HepG2 (cell line): ENCODE measurements around the gene BCL11B. TPM values are rescaled to one million over a fixed set of nuclear protein-coding genes. Genes with fewer than 3 reads are reported as not detected.

Source experiments
- ATF1 ChIP-seq: IDR thresholded peaks from 2 replicates; pipeline ENCODE4 v1.6.1; 2016; ENCODE audit warnings: mild to moderate bottlenecking, control low read depth
- GPN1 ChIP-seq: sonication (generic); formaldehyde crosslinking; IDR thresholded peaks from 2 replicates; pipeline ENCODE4 v1.5.1; 2020; ENCODE audit warnings: missing genetic modification reagents, borderline replicate concordance
- NFIC ChIP-seq: IDR thresholded peaks from 2 replicates; pipeline ENCODE4 v1.6.1; 2012; ENCODE audit warnings: mild to moderate bottlenecking, low read length, inconsistent platforms
- NR2F1 ChIP-seq, 2 experiments: fragments of 450-650 bp in 1 of 2; formaldehyde crosslinking in 1 of 2; IDR thresholded peaks; 2 replicates each; pipeline versions ENCODE4 v1.5.0 to v1.6.1; 2016 to 2020; ENCODE audit warnings: mild to moderate bottlenecking in 1 of 2, missing compliant biosample characterization in 1 of 2, missing genetic modification reagents in 1 of 2, moderate library complexity in 1 of 2
- SATB2 ChIP-seq: sonication (generic); formaldehyde crosslinking; IDR thresholded peaks from 2 replicates; pipeline ENCODE4 v1.5.0; 2020; ENCODE audit warnings: missing genetic modification reagents
- ZBTB34 ChIP-seq: sonication (generic); formaldehyde crosslinking; IDR thresholded peaks from 2 replicates; pipeline ENCODE4 v1.8.0; 2022; ENCODE audit warnings: mild to moderate bottlenecking, missing genetic modification reagents
- ZBTB4 ChIP-seq: sonication (generic); formaldehyde crosslinking; IDR thresholded peaks from 2 replicates; pipeline ENCODE4 v1.4.0; 2020; ENCODE audit warnings: missing genetic modification reagents, mild to moderate bottlenecking, borderline replicate concordance
- ZNF124 ChIP-seq: sonication (generic); formaldehyde crosslinking; IDR thresholded peaks from 2 replicates; pipeline ENCODE4 v1.4.0; 2020; ENCODE audit warnings: missing genetic modification reagents
- ZNF230 ChIP-seq: sonication (generic); formaldehyde crosslinking; IDR thresholded peaks from 2 replicates; pipeline ENCODE4 v1.4.0; 2020; ENCODE audit warnings: mild to moderate bottlenecking, missing genetic modification reagents
- ZNF432 ChIP-seq: sonication (generic); formaldehyde crosslinking; IDR thresholded peaks from 2 replicates; pipeline ENCODE4 v1.5.0; 2020; ENCODE audit warnings: missing genetic modification reagents, mild to moderate bottlenecking, borderline replicate concordance
- ZNF639 ChIP-seq: conservative IDR thresholded peaks from 2 replicates; pipeline ENCODE4 v1.6.1; 2018; ENCODE audit warnings: missing genetic modification reagents
- ZNF672 ChIP-seq: sonication (generic); formaldehyde crosslinking; IDR thresholded peaks from 2 replicates; pipeline ENCODE4 v1.8.1; 2022; ENCODE audit warnings: missing genetic modification reagents
- polyA plus RNA-seq, 8 experiments: library from polyadenylated mRNA; depleted of rRNA in 3 of 8; stranded (reverse) in 7 of 8; unstranded in 1 of 8; fragments of >200 nt; fragmentation: Illumina TruSeq in 4 of 8; extraction: Trizol in 4 of 8; gene quantifications; 2 replicates each; pipeline versions ENCODE4 v1.2.1 to v1.2.3, GENCODE V29; 2011 to 2016; ENCODE audit warnings: low read depth in 4 of 8, missing spikeins in 1 of 8, mixed read lengths in 1 of 8; ENCODE audit not compliant: insufficient read depth in 1 of 8
- total RNA-seq, 5 experiments: library from RNA; depleted of rRNA; stranded (reverse); fragments of >200 nt; fragmentation: Illumina TruSeq; extraction: Trizol; gene quantifications; 2 replicates each; pipeline ENCODE4 v1.2.3, GENCODE V29; 2016; ENCODE audit warnings: low read depth in 1 of 5
- TF ChIP-seq, protein P1 (sequence below): sonication (generic); formaldehyde crosslinking; IDR thresholded peaks from 2 replicates; pipeline ENCODE4 v1.4.0; 2020; ENCODE audit warnings: missing genetic modification reagents

BCL11B gene
- total and polyA plus RNA-seq, 2 of the 13 experiments (the other 11 are each of a cell fraction or from before 2014, with no cell fraction given), result not detected

DNA sequence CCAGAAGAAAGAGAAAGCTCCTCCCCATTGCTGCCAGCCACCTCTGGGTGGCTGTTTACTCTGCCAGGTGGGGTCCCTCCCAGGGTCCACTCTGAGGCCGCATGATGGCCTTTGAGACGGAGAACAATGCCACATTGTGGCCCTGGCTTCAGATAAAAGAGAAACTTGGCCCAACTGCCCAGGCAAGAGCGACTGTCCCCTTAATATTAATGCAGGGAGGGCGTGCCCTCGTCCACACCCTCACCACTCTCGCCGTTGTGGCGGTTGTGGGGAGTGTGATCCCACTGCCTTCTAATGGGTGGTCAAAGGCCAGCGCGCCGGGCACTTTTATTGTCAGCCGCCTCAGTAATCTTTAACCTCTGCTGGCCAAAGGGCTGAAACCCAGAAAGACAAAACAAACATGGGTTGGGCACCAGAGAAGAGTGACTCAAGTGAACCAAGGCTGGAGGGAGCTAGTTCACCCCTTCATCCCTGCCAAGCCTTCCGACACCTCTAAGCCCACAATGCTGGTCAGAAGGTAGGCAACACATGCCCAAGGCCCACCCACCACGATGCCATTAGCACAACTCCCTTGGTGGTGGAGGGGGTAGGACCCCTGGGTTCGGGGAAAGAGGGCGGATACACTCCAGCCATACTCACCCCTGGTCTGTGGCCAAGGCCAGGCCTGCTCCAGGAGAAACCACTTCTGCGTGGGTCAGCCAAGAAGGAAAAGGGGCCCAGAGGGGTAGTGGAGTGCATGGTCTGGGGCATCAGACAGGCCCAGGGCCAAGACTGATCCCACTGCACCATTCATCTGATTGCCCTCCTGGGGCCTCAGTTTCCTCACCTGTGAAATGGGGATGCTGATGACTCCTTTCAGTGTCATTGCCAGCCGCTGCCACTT, 44.5 kb upstream of the BCL11B start (continued):
- no peak for TF ChIP-seq GPN1 (CRISPR knock-in tag)
- no peak for TF ChIP-seq ZNF124 (CRISPR knock-in tag)
- TF ChIP-seq ZBTB34, result peak; percentile 83
- TF ChIP-seq SATB2 (CRISPR knock-in tag), result peak; percentile 50; the same call in 1 of the 2 replicates
- TF ChIP-seq ZNF432 (CRISPR knock-in tag), result no peak
- peak; percentile 65; the same call in 1 of the 2 replicates for TF ChIP-seq ZBTB4
- TF ChIP-seq NFIC, result peak; percentile 89
- TF ChIP-seq ATF1 (CRISPR knock-in tag), result peak; percentile 64; the same call in 1 of the 2 replicates
- TF ChIP-seq ZNF639 (CRISPR knock-in tag), result no peak
- no peak for TF ChIP-seq ZNF230 (CRISPR knock-in tag)
- TF ChIP-seq, protein P1, sequence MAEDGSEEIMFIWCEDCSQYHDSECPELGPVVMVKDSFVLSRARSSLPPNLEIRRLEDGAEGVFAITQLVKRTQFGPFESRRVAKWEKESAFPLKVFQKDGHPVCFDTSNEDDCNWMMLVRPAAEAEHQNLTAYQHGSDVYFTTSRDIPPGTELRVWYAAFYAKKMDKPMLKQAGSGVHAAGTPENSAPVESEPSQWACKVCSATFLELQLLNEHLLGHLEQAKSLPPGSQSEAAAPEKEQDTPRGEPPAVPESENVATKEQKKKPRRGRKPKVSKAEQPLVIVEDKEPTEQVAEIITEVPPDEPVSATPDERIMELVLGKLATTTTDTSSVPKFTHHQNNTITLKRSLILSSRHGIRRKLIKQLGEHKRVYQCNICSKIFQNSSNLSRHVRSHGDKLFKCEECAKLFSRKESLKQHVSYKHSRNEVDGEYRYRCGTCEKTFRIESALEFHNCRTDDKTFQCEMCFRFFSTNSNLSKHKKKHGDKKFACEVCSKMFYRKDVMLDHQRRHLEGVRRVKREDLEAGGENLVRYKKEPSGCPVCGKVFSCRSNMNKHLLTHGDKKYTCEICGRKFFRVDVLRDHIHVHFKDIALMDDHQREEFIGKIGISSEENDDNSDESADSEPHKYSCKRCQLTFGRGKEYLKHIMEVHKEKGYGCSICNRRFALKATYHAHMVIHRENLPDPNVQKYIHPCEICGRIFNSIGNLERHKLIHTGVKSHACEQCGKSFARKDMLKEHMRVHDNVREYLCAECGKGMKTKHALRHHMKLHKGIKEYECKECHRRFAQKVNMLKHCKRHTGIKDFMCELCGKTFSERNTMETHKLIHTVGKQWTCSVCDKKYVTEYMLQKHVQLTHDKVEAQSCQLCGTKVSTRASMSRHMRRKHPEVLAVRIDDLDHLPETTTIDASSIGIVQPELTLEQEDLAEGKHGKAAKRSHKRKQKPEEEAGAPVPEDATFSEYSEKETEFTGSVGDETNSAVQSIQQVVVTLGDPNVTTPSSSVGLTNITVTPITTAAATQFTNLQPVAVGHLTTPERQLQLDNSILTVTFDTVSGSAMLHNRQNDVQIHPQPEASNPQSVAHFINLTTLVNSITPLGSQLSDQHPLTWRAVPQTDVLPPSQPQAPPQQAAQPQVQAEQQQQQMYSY (CRISPR knock-in tag), result no peak
- TF ChIP-seq ZNF672 (CRISPR knock-in tag), result no peak
- peak; percentile 79 to 94 for TF ChIP-seq NR2F1 (CRISPR knock-in tag; IDR thresholded peaks at IDR 0.05)
